Myometrial cell (primary cell): Measurements from ENCODE around the gene RHPN2. TPM values are rescaled to one million over a fixed set of nuclear protein-coding genes. Genes with fewer than 3 reads are reported as not detected.

Experiments used
- total RNA-seq: library from RNA; depleted of rRNA; stranded (reverse); fragments of >200 nt; gene quantifications from 2 replicates; pipeline ENCODE4 v1.2.3, GENCODE V29; 2015

Gene RHPN2
- 2.3 and 2.6 TPM in 2 replicates for total RNA-seq

GRCh38 chr19:33064792-33065550, at the start of gene RHPN2:
Gene RHPN2, minus strand, starts transcription at chr19:33064888. Its CDS starts 36 bp downstream, at chr19:33064852.

GRCh38 chr19:33080761-33081681, 16.3 kb upstream of the RHPN2 start, which contains the start of gene GPATCH1:
Gene GPATCH1, plus strand, starts transcription at chr19:33081181. Its CDS starts 13 bp downstream, at chr19:33081194.

GRCh38 chr19:32971715-32972540, 92.8 kb downstream of the RHPN2 start, which contains the start of the genes CEP89 and FAAP24:
Gene CEP89, minus strand, starts transcription at chr19:32971958. Its CDS starts 84 bp downstream, at chr19:32971874.
Gene FAAP24, plus strand, starts transcription at chr19:32972242. Its CDS starts 955 bp downstream, at chr19:32973197.

Other genes with a start within 250 kb of the RHPN2 start
- gene SLC7A9, start 195.1 kb downstream of the RHPN2 start, total RNA-seq: not detected in 2 replicates
- gene CEP89, start 92.9 kb downstream of the RHPN2 start, total RNA-seq: 16.5 and 23.4 TPM in 2 replicates
- gene FAAP24, start 92.6 kb downstream of the RHPN2 start, total RNA-seq: 6.3 and 6.6 TPM in 2 replicates
- gene GPATCH1, start 16.3 kb upstream of the RHPN2 start, total RNA-seq: 3.5 and 5.1 TPM in 2 replicates
- not detected in 2 replicates for gene WDR88, start 67.2 kb upstream of the RHPN2 start, total RNA-seq
- 15.3 and 21.4 TPM in 2 replicates for gene LRP3, start 129.4 kb upstream of the RHPN2 start, total RNA-seq
- not detected in 2 replicates for gene SLC7A10, start 161.0 kb upstream of the RHPN2 start, total RNA-seq
- gene CEBPA, start 237.6 kb upstream of the RHPN2 start, total RNA-seq: not detected in 2 replicates